ENCODE results near the gene PBLD.

The PBLD gene

GRCh38 chr10:68340358-68341080 lies 7.8 kb upstream of the PBLD start:
- no peak overlapping the region for H3K4me3 ChIP-seq (ENCODE audit: low read length)
- no peak for TF ChIP-seq CTCF (IDR thresholded peaks at IDR 0.05; ENCODE audit: insufficient read depth, low read depth, low read length, missing control alignments)
- no peak for DNase-seq (ENCODE audit: low read depth)

- no peak for DNase-seq (ENCODE audit: low read depth)
- TF ChIP-seq CTCF (IDR thresholded peaks at IDR 0.05; ENCODE audit: insufficient read depth, low read depth, low read length, missing control alignments) = no peak
- H3K4me3 ChIP-seq (ENCODE audit: low read length) = no peak overlapping the region
Observed at GRCh38 chr10:68336754-68337351, 4.1 kb upstream of the PBLD start.

- no peak for TF ChIP-seq CTCF (IDR thresholded peaks at IDR 0.05; ENCODE audit: insufficient read depth, low read depth, low read length, missing control alignments)
- H3K4me3 ChIP-seq (ENCODE audit: low read length) = peak overlapping the region; percentile 90
- no peak for DNase-seq (ENCODE audit: low read depth)
Observed at GRCh38 chr10:68334672-68335467, 2.1 kb upstream of the PBLD start.

- peak overlapping the region; percentile 90 for H3K4me3 ChIP-seq (ENCODE audit: low read length)
- TF ChIP-seq CTCF (IDR thresholded peaks at IDR 0.05; ENCODE audit: insufficient read depth, low read depth, low read length, missing control alignments) = no peak
- no peak for DNase-seq (ENCODE audit: low read depth)
Observed at GRCh38 chr10:68333440-68334431, 1.0 kb upstream of the PBLD start.

GRCh38 chr10:68333058-68333395 lies 299 bp upstream of the PBLD start:
- peak overlapping the region; percentile 90 for H3K4me3 ChIP-seq (ENCODE audit: low read length)
- DNase-seq (ENCODE audit: low read depth) = no peak
- no peak for TF ChIP-seq CTCF (IDR thresholded peaks at IDR 0.05; ENCODE audit: insufficient read depth, low read depth, low read length, missing control alignments)

GRCh38 chr10:68331455-68332258 lies 1.1 kb downstream of the PBLD start, which contains the start of gene HNRNPH3:
TSS of gene HNRNPH3 (plus strand) at chr10:68332064. CDS start at chr10:68337222, 5,158 bp downstream.
- no peak for TF ChIP-seq CTCF (IDR thresholded peaks at IDR 0.05; ENCODE audit: insufficient read depth, low read depth, low read length, missing control alignments)
- peak; percentile 97 for DNase-seq (ENCODE audit: low read depth)
- H3K4me3 ChIP-seq (ENCODE audit: low read length) = peak within 1 kb of the TSS; percentile 90

All from epithelial cell of esophagus (primary cell).